Measurements from ENCODE around the gene CEP57L1.

DNA sequence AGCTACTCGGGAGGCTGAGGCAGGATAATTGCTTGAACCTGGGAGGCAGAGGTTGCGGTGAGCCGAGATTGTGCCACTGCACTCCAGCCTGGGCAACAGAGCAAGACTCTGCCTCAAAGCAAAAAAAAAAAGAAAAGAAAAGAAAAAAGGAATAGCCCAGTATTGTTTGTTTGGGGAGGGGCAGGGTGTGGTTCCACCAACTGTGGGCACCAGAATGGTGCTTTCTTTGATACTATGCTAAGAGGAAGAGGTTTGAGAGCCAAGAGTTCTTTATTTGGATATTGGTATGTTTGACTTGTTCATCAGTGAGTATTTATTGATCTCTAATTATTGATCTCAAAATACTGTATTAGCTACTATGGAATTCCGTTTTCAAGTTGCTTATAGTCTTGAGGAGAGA, 72.3 kb downstream of the CEP57L1 start:
- TF ChIP-seq POLR2A (IDR thresholded peaks at IDR 0.05; ENCODE audit: low read length) (no peak), GATA1 (IDR thresholded peaks at IDR 0.05; ENCODE audit: low read depth, low read length) (no peak)
